Sigmoid colon (tissue), 4 donors: Measurements from ENCODE around the gene MARCHF11.

Source experiments
- CTCF ChIP-seq, 4 experiments: fragments of 450-650 bp in 3 of 4; fragments of 200-600 bp in 1 of 4; IDR thresholded peaks; one replicate each; pipeline ENCODE4 v1.5.1; 2016 to 2019; ENCODE audit warnings: antibody characterized with exemption in 4 of 4, mild to moderate bottlenecking in 3 of 4, moderate library complexity in 2 of 4
- POLR2A ChIP-seq, 2 donors: fragments of 450-650 bp; IDR thresholded peaks; one replicate each; pipeline ENCODE4 v1.6.1; 2016; ENCODE audit warnings: antibody characterized with exemption in 2 of 2, mild to moderate bottlenecking in 2 of 2, moderate library complexity in 2 of 2
- POLR2AphosphoS5 ChIP-seq, 4 donors: sonication (generic); formaldehyde crosslinking; IDR thresholded peaks; one replicate each; pipeline ENCODE4 v1.6.1; 2017; ENCODE audit warnings: antibody characterized with exemption in 4 of 4

- TF ChIP-seq POLR2AphosphoS5 (IDR thresholded peaks at IDR 0.05) (no peak), POLR2A (IDR thresholded peaks at IDR 0.05) (no peak), CTCF (IDR thresholded peaks at IDR 0.05) (no peak)
Measured at GRCh38 chr5:16179936-16180788, 571 bp upstream of the MARCHF11 start.
